ENCODE data around the gene KCNG2.

The KCNG2 gene

GRCh38 chr18:79785831-79786230 lies 11.9 kb upstream of the KCNG2 start:
- no peak for DNase-seq (ENCODE audit: low read depth in 3 of 3)

- DNase-seq (ENCODE audit: low read depth in 3 of 3): no peak
Measured at GRCh38 chr18:79786304-79786703, 11.4 kb upstream of the KCNG2 start.

- DNase-seq (ENCODE audit: low read depth in 3 of 3): no peak
Measured at GRCh38 chr18:79786786-79787526, 10.8 kb upstream of the KCNG2 start.

- DNase-seq (ENCODE audit: low read depth in 3 of 3): no peak
Measured at GRCh38 chr18:79787527-79787864, 10.2 kb upstream of the KCNG2 start.

DNA sequence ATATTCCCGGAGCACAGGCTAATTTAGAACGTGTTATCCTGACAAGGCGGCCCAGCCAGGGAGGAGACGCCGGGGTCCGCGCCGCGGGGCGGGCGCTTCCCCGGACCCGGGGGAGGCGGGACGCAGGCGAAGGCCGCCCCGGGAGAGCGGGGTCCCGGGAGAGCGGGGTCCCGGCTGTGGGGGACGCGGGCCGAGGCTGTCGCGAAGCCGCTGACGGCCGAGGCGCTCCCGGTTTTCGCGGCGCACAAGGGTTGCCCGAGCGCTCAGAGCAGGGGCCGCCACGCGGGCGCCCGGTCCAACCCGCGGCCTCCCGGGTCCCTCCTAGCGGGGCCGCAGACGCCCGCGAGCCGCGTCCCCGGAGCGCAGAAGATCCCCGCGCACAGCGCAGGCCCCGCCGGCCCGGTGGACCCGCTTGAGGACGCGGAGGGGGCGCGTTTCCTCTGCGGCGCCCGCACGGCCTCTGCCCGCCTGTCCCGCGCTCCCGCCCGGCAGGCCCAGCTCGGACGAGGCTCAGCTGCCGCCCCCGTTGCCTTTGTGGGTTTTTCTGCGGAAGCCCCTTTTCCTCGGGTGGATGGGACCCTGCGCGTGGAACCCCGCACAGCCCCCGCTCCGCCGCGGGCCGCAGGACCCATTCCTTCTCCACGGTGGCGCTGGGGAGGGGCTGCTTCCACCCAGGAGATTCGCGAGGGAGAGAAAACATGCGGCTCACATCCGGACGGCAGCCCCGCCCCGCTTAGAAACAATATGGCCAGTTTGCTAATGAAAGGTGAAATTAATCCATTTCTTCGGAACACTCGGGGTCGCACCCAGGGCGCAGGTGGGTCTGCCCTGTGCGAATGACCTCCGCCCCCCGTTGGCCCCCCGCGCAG lies 9.6 kb upstream of the KCNG2 start:
- no peak for DNase-seq (ENCODE audit: low read depth in 3 of 3)

DNA sequence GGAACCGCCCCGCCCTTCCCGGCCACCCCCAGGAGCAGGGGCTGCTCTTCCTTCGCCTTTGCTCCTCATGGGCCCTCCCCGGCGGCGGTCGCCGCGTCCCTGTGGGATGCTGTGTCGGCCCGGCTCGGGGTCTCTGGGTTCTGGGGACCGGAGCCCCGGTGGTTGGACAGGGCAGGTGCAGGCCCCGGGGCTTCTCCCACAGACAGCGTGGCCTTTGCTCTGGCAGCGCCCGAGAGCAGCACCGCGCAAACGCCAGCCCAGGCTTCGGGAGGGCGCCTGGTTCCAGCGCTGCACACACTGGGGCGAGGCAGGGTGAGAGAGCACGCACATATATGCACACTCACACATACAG lies 9.0 kb upstream of the KCNG2 start:
- DNase-seq (ENCODE audit: low read depth in 3 of 3): no peak

- DNase-seq (ENCODE audit: low read depth in 3 of 3): no peak
Measured at GRCh38 chr18:79789091-79789891, 8.4 kb upstream of the KCNG2 start.

- DNase-seq (ENCODE audit: low read depth in 3 of 3): no peak
Measured at GRCh38 chr18:79789901-79790890, 7.5 kb upstream of the KCNG2 start.

DNA sequence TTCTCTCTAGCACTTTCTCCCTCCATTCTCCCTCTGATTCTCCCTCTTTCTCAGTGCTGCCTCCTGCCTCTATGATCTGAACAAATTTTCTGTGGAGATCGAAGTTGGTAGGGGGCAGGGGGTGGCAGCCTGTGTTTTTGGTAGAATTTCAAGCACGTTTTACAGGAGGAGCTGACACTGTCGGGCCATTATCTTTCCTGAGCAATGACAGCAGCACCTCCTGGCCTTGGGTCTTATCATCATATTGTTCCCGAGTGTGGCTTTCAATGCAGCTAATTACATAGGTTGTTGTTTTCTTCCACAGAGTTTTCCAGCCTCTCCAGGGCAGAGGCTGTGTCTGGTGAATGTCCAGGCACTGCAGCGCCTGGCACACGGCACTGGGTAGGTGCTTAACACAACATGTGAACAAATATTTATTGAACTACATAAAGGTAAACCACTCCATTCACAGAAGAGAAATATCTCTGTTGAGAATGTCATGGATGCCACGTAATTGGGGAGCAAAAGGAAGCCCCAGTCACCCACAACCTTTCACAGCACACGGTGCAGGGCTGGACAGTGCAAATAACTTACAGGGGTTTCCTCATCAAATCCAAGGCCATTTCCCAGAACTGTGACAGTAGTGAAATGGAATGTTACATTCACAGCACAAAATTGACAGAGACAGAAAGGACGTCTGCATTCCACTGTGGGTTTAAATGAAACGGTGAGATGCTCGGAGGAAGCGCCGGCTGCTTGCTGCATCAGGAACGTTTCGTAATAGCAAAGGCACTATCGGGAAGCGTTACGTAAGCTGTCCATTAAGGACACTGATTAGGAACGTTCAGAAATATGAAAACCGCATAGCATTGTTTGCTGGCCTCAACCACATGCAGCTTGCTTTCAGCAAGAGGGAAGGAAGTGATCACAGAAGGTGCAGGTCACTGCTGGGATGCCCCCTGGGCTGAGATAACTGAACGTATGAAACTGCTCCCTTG lies 6.5 kb upstream of the KCNG2 start:
- DNase-seq (ENCODE audit: low read depth in 3 of 3): no peak

GRCh38 chr18:79792096-79792987 lies 5.4 kb upstream of the KCNG2 start:
- no peak for DNase-seq (ENCODE audit: low read depth in 3 of 3)

GRCh38 chr18:79792988-79793355 lies 4.8 kb upstream of the KCNG2 start:
- no peak for DNase-seq (ENCODE audit: low read depth in 3 of 3)

DNA sequence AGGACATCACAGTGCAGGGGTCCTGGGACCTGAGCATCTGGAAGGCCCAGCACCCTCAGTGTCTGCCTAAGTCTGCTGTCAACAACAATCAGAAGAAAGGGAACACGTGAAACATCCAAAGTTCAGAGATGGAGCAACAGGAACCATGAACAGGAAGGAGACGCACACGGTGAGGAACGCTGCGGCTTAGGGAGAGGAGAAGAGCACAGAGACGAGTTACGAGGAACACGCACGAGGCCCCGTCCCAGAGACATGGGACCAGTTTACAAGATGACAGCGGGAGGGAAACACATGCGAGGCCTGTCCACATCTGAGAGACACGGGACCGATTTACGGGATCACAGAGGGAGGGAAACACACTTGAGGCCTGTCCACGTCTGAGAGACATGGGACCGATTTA lies 2.9 kb upstream of the KCNG2 start:
- no peak for DNase-seq (ENCODE audit: low read depth in 3 of 3)

DNA sequence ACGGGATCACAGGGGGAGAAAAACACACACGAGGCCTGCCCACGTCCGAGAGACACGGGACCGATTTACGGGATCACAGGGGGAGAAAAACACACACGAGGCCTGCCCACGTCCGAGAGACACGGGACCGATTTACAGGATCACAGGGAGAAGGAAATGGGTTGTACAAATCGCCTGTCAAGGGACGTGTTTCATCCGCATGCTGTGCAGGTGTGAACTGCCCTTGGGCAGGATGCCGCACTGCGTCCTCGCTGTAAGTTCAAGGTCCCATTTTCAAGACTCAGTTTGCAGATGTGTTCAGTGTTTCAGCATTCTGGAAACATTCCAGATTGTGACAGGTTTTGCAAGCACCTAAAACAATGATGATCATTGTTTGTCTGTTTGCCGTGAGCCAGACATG lies 2.3 kb upstream of the KCNG2 start:
- no peak for DNase-seq (ENCODE audit: low read depth in 3 of 3)

DNA sequence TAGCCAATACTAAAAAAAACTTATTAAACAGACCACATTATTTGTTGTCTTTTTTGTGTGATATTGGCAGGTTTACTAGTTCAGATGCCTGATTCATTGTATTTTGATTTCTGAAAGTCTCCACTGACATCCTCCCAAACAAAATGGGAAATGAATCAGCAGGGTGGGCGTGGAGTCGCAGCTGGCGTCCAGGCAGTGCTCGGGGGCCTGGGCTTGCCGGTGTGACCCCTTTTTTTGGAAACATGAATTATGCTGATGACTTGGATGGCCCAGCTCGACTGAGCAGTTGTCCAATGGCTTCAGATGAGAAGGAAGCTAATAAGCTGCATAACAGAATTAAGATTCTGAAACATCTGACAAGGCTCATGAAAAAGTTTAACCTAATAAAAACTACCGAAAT lies 1.7 kb upstream of the KCNG2 start:
- DNase-seq (ENCODE audit: low read depth in 3 of 3): no peak

- no peak for DNase-seq (ENCODE audit: low read depth in 3 of 3)
Measured at GRCh38 chr18:79796531-79797405, 970 bp upstream of the KCNG2 start.

DNA sequence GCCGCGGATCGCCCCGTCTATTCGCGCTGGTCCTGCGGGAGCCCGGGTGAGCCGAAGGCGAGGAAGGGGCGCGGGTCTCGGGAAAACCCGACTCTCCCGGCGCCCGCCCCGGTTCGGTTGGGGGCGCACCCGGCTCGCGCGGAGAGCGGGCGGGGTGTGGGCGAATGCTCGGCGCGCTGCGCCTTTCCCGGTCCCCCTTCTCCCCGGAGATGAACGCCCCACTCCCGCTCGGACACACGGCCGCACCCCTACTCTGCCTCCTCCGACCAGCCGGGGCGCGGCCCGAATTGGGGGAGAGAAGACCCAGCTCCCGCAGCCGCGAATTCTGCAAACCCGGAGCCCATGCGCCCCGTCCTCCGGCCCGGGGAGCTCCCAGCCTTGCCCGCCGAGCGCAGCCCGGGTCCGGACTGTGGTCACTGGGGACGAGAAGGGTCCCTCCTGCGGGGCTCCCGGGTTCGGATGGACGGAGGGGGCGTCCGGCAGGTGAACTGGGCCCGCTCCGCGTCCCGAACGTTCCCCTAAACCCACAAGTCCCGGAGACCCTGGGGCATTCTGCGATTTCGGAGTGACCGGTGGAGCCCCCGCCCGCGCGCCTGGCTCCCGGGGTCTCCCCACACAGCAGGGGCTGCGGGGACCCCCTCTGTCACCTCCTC lies 734 bp downstream of the KCNG2 start:
- DNase-seq (ENCODE audit: low read depth in 3 of 3): no peak

GRCh38 chr18:79798999-79799370 lies 1.2 kb downstream of the KCNG2 start:
- no peak for DNase-seq (ENCODE audit: low read depth in 3 of 3)
